Measurements from ENCODE around the gene TLCD1.

The TLCD1 gene

GRCh38 chr17:28711723-28712031, 14.4 kb downstream of the TLCD1 start, which contains the start of gene PROCA1:
Gene PROCA1, minus strand, starts transcription at chr17:28711888. Its CDS starts 228 bp downstream, at chr17:28711660.
- Histone ChIP-seq H3K4me3 (ENCODE audit: low read length, poor library complexity, severe bottlenecking) (peak within 1 kb of the TSS; percentile 78), H3K4me1 (ENCODE audit: insufficient read depth, low read length, poor library complexity, severe bottlenecking) (peaks cover 8% of the 10 kb centered on the region), H3K4me2 (ENCODE audit: low read depth, low read length, poor library complexity, severe bottlenecking) (peak within 1 kb of the TSS; percentile 79), H4K20me1 (ENCODE audit: insufficient read depth, low read length, poor library complexity, severe bottlenecking) (no peaks in the 10 kb centered on the region), H3K36me3 (ENCODE audit: insufficient read depth, low read length) (no peaks in the 10 kb centered on the region), H3F3A (ENCODE audit: low read depth) (0 out of 2 replicates have a peak, but pooled peaks cover 3% of the 10 kb centered on the region), H3K9me2 (replicated peaks; ENCODE audit: low read depth, low read length) (no peaks in the 10 kb centered on the region), H2AFZ (ENCODE audit: low read length) (peak within 1 kb of the TSS; percentile 83), H3K27me3 (ENCODE audit: insufficient read depth, low read length, poor library complexity, severe bottlenecking) (no peaks in the 10 kb centered on the region), H3K9me3 (ENCODE audit: insufficient read depth, low read depth, low read length) (no peaks in the 10 kb centered on the region), H3K79me2 (ENCODE audit: insufficient read depth, low read length) (peaks cover 19% of the 10 kb centered on the region; the same call in 1 of the 2 replicates), H3K9ac (ENCODE audit: low read depth, low read length, poor library complexity, severe bottlenecking) (peak within 1 kb of the TSS; percentile 93)
- TF ChIP-seq EZH2phosphoT487 (IDR thresholded peaks at IDR 0.05; ENCODE audit: borderline replicate concordance) (no peak), CTCF (conservative IDR thresholded peaks at IDR 0.05; ENCODE audit: low read length) (no peak)

DNA sequence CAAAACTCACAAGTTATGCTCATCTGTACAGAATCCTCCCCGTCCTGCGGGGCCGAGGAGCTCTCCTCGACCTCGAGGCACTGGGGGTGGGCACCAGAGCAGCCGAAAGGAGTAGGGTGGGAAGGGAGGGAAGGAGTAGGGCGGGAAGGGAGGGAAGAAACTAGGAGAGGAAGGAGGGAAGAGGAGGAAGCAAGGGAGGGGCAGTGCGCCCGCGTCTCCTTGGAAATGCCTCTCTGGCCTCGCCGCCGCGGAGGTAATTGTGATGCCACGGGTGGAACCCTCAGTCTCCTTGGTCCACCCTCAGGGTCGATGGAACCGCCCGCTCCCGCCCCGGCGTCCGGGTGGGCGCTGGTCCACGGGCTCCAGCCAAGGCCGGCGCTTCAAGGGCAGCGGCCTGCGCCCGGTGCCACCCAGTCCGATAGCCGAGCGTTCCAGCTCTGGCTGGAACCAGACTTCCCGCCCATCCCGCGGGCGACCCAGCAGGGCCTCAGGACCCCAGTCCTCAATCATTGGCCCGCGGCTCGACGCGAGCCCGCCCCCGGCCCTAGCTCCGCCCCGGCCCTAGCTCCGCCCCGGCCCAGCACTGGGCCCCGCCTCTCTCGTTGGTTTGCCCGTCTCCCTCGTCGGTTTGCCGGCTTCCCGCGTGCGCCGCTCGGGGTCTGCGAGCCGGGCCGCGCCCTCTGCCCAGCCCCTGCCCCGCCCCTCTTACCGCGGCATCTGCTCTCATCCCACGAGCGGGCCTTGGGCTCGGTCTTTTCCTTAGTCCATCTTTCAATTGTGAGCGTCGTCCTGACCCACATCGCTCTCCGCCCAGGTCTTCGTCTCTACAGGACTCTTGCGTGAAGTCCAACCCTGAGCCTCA, 14.9 kb downstream of the TLCD1 start:
- H3K36me3 ChIP-seq (ENCODE audit: insufficient read depth, low read length): no peaks in the 10 kb centered on the region; the same call in 1 of the 2 replicates
- H3K9ac ChIP-seq (ENCODE audit: low read depth, low read length, poor library complexity, severe bottlenecking): peak overlapping the region; percentile 93
- H3K9me2 ChIP-seq (replicated peaks; ENCODE audit: low read depth, low read length): no peaks in the 10 kb centered on the region
- H3K27me3 ChIP-seq (ENCODE audit: insufficient read depth, low read length, poor library complexity, severe bottlenecking): no peaks in the 10 kb centered on the region
- TF ChIP-seq CTCF (conservative IDR thresholded peaks at IDR 0.05; ENCODE audit: low read length) (no peak), EZH2phosphoT487 (IDR thresholded peaks at IDR 0.05; ENCODE audit: borderline replicate concordance) (no peak)
- 0 out of 2 replicates have a peak, but pooled peaks cover 3% of the 10 kb centered on the region for H3F3A ChIP-seq (ENCODE audit: low read depth)
- H3K4me3 ChIP-seq (ENCODE audit: low read length, poor library complexity, severe bottlenecking): peak overlapping the region; percentile 78
- H3K4me2 ChIP-seq (ENCODE audit: low read depth, low read length, poor library complexity, severe bottlenecking): peak overlapping the region; percentile 79
- peaks cover 19% of the 10 kb centered on the region; the same call in 1 of the 2 replicates for H3K79me2 ChIP-seq (ENCODE audit: insufficient read depth, low read length)
- peaks cover 8% of the 10 kb centered on the region for H3K4me1 ChIP-seq (ENCODE audit: insufficient read depth, low read length, poor library complexity, severe bottlenecking)
- no peaks in the 10 kb centered on the region for H4K20me1 ChIP-seq (ENCODE audit: insufficient read depth, low read length, poor library complexity, severe bottlenecking)
- no peaks in the 10 kb centered on the region for H3K9me3 ChIP-seq (ENCODE audit: insufficient read depth, low read depth, low read length)
- peak overlapping the region; percentile 83 for H2AFZ ChIP-seq (ENCODE audit: low read length)

- Histone ChIP-seq H3K9me2 (replicated peaks; ENCODE audit: low read depth, low read length) (no peaks in the 10 kb centered on the region), H3K9ac (ENCODE audit: low read depth, low read length, poor library complexity, severe bottlenecking) (no peak overlapping the region), H3F3A (ENCODE audit: low read depth) (0 out of 2 replicates have a peak, but pooled peaks cover 3% of the 10 kb centered on the region), H3K36me3 (ENCODE audit: insufficient read depth, low read length) (peaks cover 16% of the 10 kb centered on the region; the same call in 1 of the 2 replicates), H3K27me3 (ENCODE audit: insufficient read depth, low read length, poor library complexity, severe bottlenecking) (no peaks in the 10 kb centered on the region), H3K4me2 (ENCODE audit: low read depth, low read length, poor library complexity, severe bottlenecking) (no peak overlapping the region), H3K9me3 (ENCODE audit: insufficient read depth, low read depth, low read length) (no peaks in the 10 kb centered on the region), H3K79me2 (ENCODE audit: insufficient read depth, low read length) (peaks cover 19% of the 10 kb centered on the region; the same call in 1 of the 2 replicates), H2AFZ (ENCODE audit: low read length) (no peak overlapping the region), H4K20me1 (ENCODE audit: insufficient read depth, low read length, poor library complexity, severe bottlenecking) (no peaks in the 10 kb centered on the region), H3K4me1 (ENCODE audit: insufficient read depth, low read length, poor library complexity, severe bottlenecking) (peaks cover under 1% of the 10 kb centered on the region), H3K4me3 (ENCODE audit: low read length, poor library complexity, severe bottlenecking) (no peak overlapping the region)
- no peak for TF ChIP-seq EZH2phosphoT487 (IDR thresholded peaks at IDR 0.05; ENCODE audit: borderline replicate concordance)
- TF ChIP-seq CTCF (conservative IDR thresholded peaks at IDR 0.05; ENCODE audit: low read length): no peak
Observed at GRCh38 chr17:28707339-28707720, 18.7 kb downstream of the TLCD1 start.

All from Loucy (cell line).